NCI-H2029 (cell line): ENCODE results near the gene KCNQ1.
"Not testable (repeated sequence)": the region's sequence is repeated elsewhere in the genome, so short reads cannot be mapped to it uniquely, and the experiment has no call there.

Experiments used
- DNase-seq: peaks from one replicate; lab custom pipeline; 2025; lab: John Stamatoyannopoulos, UW

Gene KCNQ1

GRCh38 chr11:2592559-2593392 lies 148.0 kb downstream of the KCNQ1 start:
- DNase-seq, result no peak

- DNase-seq, result no peak
Measured at GRCh38 chr11:2593393-2593950, 148.7 kb downstream of the KCNQ1 start.

GRCh38 chr11:2594267-2594666 lies 149.5 kb downstream of the KCNQ1 start:
- DNase-seq, result no peak

- no peak for DNase-seq
Measured at GRCh38 chr11:2595204-2595603, 150.4 kb downstream of the KCNQ1 start.

- DNase-seq, result no peak
Measured at GRCh38 chr11:2599561-2600189, 154.9 kb downstream of the KCNQ1 start.

- DNase-seq, result no peak
Measured at GRCh38 chr11:2609345-2609744, 164.5 kb downstream of the KCNQ1 start.

GRCh38 chr11:2612884-2613571 lies 168.2 kb downstream of the KCNQ1 start:
- DNase-seq, result no peak

- no peak for DNase-seq
Measured at GRCh38 chr11:2621894-2622293, 177.1 kb downstream of the KCNQ1 start.

- no peak for DNase-seq
Measured at GRCh38 chr11:2625183-2625582, 180.4 kb downstream of the KCNQ1 start.

GRCh38 chr11:2630679-2631078 lies 185.9 kb downstream of the KCNQ1 start:
- no peak for DNase-seq

- no peak for DNase-seq
Measured at GRCh38 chr11:2631161-2631560, 186.4 kb downstream of the KCNQ1 start.

GRCh38 chr11:2639763-2640162 lies 195.0 kb downstream of the KCNQ1 start:
- DNase-seq, result not testable (repeated sequence)

- DNase-seq, result no peak
Measured at GRCh38 chr11:2641623-2642022, 196.8 kb downstream of the KCNQ1 start.

GRCh38 chr11:2643746-2644145 lies 198.9 kb downstream of the KCNQ1 start:
- no peak for DNase-seq

- no peak for DNase-seq
Measured at GRCh38 chr11:2644844-2645778, 200.3 kb downstream of the KCNQ1 start.

GRCh38 chr11:2645779-2646118 lies 200.9 kb downstream of the KCNQ1 start:
- DNase-seq, result no peak

GRCh38 chr11:2647167-2647566 lies 202.4 kb downstream of the KCNQ1 start:
- no peak for DNase-seq

- no peak for DNase-seq
Measured at GRCh38 chr11:2647953-2648352, 203.1 kb downstream of the KCNQ1 start.

- no peak for DNase-seq
Measured at GRCh38 chr11:2649400-2649799, 204.6 kb downstream of the KCNQ1 start.

- DNase-seq, result no peak
Measured at GRCh38 chr11:2649848-2650247, 205.0 kb downstream of the KCNQ1 start.

GRCh38 chr11:2650343-2650867 lies 205.6 kb downstream of the KCNQ1 start:
- no peak for DNase-seq
